Endothelial cell of umbilical vein (primary cell): ENCODE measurements around the gene LRCH1. TPM values are rescaled to one million over a fixed set of nuclear protein-coding genes. Genes with fewer than 3 reads are reported as not detected.

Experiments
- BruUV-seq: library from RNA; stranded (reverse); fragments of 400-500 nt; replicated peaks from 2 replicates; lab custom pipeline; 2021; lab: Mats Ljungman, UMichigan
- CTCF ChIA-PET: fragments of 300-600, 350-600 bp; sonication (Branson Sonifier 250); formaldehyde crosslinking; loops from one replicate; lab custom pipeline; 2021; ENCODE audit warnings: antibody characterized with exemption, inconsistent platforms; lab: Charles Lee
- POLR2A ChIA-PET: fragments of 300-600, 350-600 bp; sonication (Branson Sonifier 250); formaldehyde crosslinking; loops from one replicate; lab custom pipeline; 2021; ENCODE audit warnings: antibody characterized with exemption, inconsistent platforms; lab: Charles Lee
- DNase-seq: peaks from one replicate; pipeline ENCODE4 v3.0.0-alpha.2; 2011; ENCODE audit warnings: low read depth, low spot score
- FAIRE-seq: peaks from 2 replicates; lab custom pipeline; 2011; peaks lifted over from hg19 to GRCh38; lab: Jason Lieb, UNC
- H2AFZ ChIP-seq: 2 replicates; pipeline ENCODE4 v1.6.0; 2012; ENCODE audit warnings: low read depth, low read length, control low read depth, inconsistent platforms
- H3K27ac ChIP-seq: 2 replicates; pipeline ENCODE4 v1.5.1; 2011; ENCODE audit warnings: low read depth, mild to moderate bottlenecking, control low read depth, low read length, moderate library complexity; ENCODE audit not compliant: insufficient read depth
- H3K27me3 ChIP-seq, 2 experiments: 2 replicates each; pipeline versions ENCODE4 v1.6.0 to v1.6.1; 2011; ENCODE audit warnings: low read length in 2 of 2, mixed read lengths in 1 of 2; ENCODE audit not compliant: control insufficient read depth in 2 of 2, insufficient read depth in 2 of 2
- H3K36me3 ChIP-seq, 2 experiments: 2 replicates in 1 of 2; 3 replicates in 1 of 2; pipeline ENCODE4 v1.5.1; 2011; ENCODE audit warnings: low read length in 2 of 2, mild to moderate bottlenecking in 1 of 2, moderate library complexity in 1 of 2; ENCODE audit not compliant: control insufficient read depth in 2 of 2, insufficient read depth in 2 of 2; ENCODE audit errors: extremely low read depth in 1 of 2
- H3K4me1 ChIP-seq: 3 replicates; pipeline ENCODE4 v1.5.1; 2011; ENCODE audit warnings: mild to moderate bottlenecking, low read length; ENCODE audit not compliant: control insufficient read depth, insufficient read depth; ENCODE audit errors: extremely low read depth
- H3K4me2 ChIP-seq: 2 replicates; pipeline ENCODE4 v1.6.1; 2011; ENCODE audit warnings: low read length, control low read depth, mixed read lengths; ENCODE audit not compliant: insufficient read depth
- H3K4me3 ChIP-seq, 3 experiments: fragments of 200-600 bp in 1 of 3; sonication (generic), shearing (Covaris generic) in 1 of 3; replicated peaks in 1 of 3; 2 replicates each; pipeline ENCODE4 v1.5.1; 2011 to 2016; ENCODE audit warnings: control low read depth in 3 of 3, low read length in 3 of 3, mild to moderate bottlenecking in 2 of 3, inconsistent platforms in 1 of 3, low read depth in 1 of 3, moderate library complexity in 1 of 3; ENCODE audit not compliant: insufficient read depth in 1 of 3
- H3K79me2 ChIP-seq: 2 replicates; pipeline ENCODE4 v1.6.0; 2012; ENCODE audit warnings: low read length, inconsistent platforms; ENCODE audit not compliant: control insufficient read depth, insufficient read depth
- H3K9ac ChIP-seq: replicated peaks from 2 replicates; pipeline ENCODE3; 2011; ENCODE audit warnings: low read length, control low read depth; ENCODE audit not compliant: insufficient read depth; ENCODE audit errors: extremely low read depth
- H3K9me1 ChIP-seq: replicated peaks from 3 replicates; pipeline ENCODE4 v1.6.0; 2011; ENCODE audit warnings: mild to moderate bottlenecking, low read length; ENCODE audit not compliant: control insufficient read depth, insufficient read depth; ENCODE audit errors: extremely low read depth
- H3K9me3 ChIP-seq: replicated peaks from 2 replicates; pipeline ENCODE4 v1.5.1; 2012; ENCODE audit warnings: low read length, inconsistent platforms; ENCODE audit not compliant: control insufficient read depth, insufficient read depth
- H4K20me1 ChIP-seq: replicated peaks from 2 replicates; pipeline ENCODE3; 2011; ENCODE audit warnings: mild to moderate bottlenecking, low read length; ENCODE audit not compliant: control insufficient read depth, insufficient read depth; ENCODE audit errors: extremely low read depth
- CTCF ChIP-seq, 2 donors: IDR thresholded peaks; 1 replicate in 1 of 2; 2 replicates in 1 of 2; pipeline ENCODE4 v1.5.1; 2011; ENCODE audit warnings: low read length in 2 of 2, mild to moderate bottlenecking in 2 of 2, moderate library complexity in 2 of 2, control low read depth in 1 of 2, inconsistent platforms in 1 of 2, low read depth in 1 of 2; ENCODE audit not compliant: insufficient read depth in 1 of 2; ENCODE audit errors: extremely low read depth in 1 of 2
- EZH2 ChIP-seq: IDR thresholded peaks from 2 replicates; pipeline ENCODE4 v1.6.1; 2012; ENCODE audit warnings: borderline replicate concordance, low read depth, mild to moderate bottlenecking, moderate library complexity, low read length, inconsistent platforms; ENCODE audit not compliant: severe bottlenecking
- FOS ChIP-seq: IDR thresholded peaks from 2 replicates; pipeline ENCODE4 v1.6.1; 2011; ENCODE audit warnings: mild to moderate bottlenecking, low read length, moderate library complexity, borderline replicate concordance; ENCODE audit not compliant: insufficient read depth
- GATA2 ChIP-seq: IDR thresholded peaks from 2 replicates; pipeline ENCODE4 v1.7.0; 2011; ENCODE audit warnings: low read depth, mild to moderate bottlenecking, moderate library complexity, mixed read lengths, low read length; ENCODE audit not compliant: insufficient read length, insufficient read depth
- JUN ChIP-seq: IDR thresholded peaks from 2 replicates; pipeline ENCODE4 v1.6.1; 2011; ENCODE audit warnings: borderline replicate concordance, low read depth; ENCODE audit not compliant: insufficient read length, insufficient read depth
- MAX ChIP-seq: IDR thresholded peaks from 2 replicates; pipeline ENCODE4 v1.6.1; 2011; ENCODE audit not compliant: insufficient read depth, insufficient read length
- MYC ChIP-seq: IDR thresholded peaks from one replicate; pipeline ENCODE4 v1.6.1; 2011; ENCODE audit warnings: mild to moderate bottlenecking, low read depth, low read length
- POLR2A ChIP-seq: IDR thresholded peaks from 2 replicates; pipeline ENCODE4 v1.6.1; 2012; ENCODE audit warnings: low read depth, mild to moderate bottlenecking, control low read depth, low read length
- POLR2AphosphoS5 ChIP-seq: IDR thresholded peaks from 2 replicates; pipeline ENCODE4 v1.6.1; 2012; ENCODE audit warnings: low read depth, mild to moderate bottlenecking, control low read depth, low read length, moderate library complexity; ENCODE audit not compliant: insufficient read depth
- dilution Hi-C: fragments of 300-500 bp; cut with MboI; formaldehyde crosslinking; loops from one replicate; pipeline ENCODE4 v1.15.0; 2019; ENCODE audit warnings: low sequenced_read_pairs; ENCODE audit not compliant: extremely low pct_ligation_motif_present
- intact Hi-C: fragments of 100-400 bp; cut with micrococcal nuclease; formaldehyde crosslinking; loops from one replicate; pipeline ENCODE4 v1.10.0; 2022
- polyA plus RNA-seq, 4 experiments: library from polyadenylated mRNA; depleted of rRNA in 3 of 4; stranded (reverse) in 3 of 4; unstranded in 1 of 4; fragments of >200 nt; gene quantifications; 2 replicates each; pipeline versions ENCODE4 v1.2.1 to v1.2.3, GENCODE V29; 2011 to 2012; ENCODE audit warnings: missing spikeins in 1 of 4
- total RNA-seq: library from RNA; stranded (reverse); gene quantifications from 2 replicates; pipeline ENCODE4 v1.2.3, GENCODE V29; 2021

The LRCH1 gene
- total and polyA plus RNA-seq, 2 donors (not counting 3 experiments of a cell fraction or from before 2014, with no cell fraction given): 5.4 to 16.5 TPM

DNA sequence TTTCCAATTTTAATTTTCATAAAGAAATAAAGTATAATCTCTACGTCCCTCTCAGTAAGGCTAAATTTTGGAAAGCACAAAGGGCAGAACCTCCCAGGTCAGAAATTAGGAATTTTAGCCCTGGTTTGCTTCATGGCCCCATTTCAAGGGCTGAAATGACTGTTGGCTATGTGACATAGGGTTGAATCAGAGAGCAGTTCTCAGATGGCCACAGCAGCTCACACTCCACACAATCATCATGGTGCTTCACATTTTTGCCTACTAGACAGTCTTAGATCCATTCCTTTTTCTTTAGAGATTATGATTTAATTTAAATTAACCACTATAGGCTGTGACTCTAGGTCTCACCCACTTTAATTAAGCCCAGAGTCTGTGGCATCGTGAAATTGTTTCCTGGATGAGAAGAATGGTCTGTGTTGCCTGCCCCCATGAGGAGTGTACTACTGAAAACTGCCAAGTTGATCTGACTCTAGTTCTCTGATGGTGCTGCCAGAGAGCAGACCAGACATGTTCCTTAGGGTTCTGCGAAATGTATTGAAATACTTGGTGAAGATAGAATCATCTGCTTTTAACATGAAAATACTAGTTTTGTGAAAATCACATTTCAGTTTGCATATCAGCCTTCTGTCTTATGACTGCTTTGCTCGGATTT is 186.6 kb downstream of the LRCH1 start:
- DNase-seq (no peak), FAIRE-seq (no peak)
- no peaks in the 10 kb centered on the region for H3K79me2 ChIP-seq
- no peaks in the 10 kb centered on the region for H3K9me3 ChIP-seq
- no peak overlapping the region for H3K9ac ChIP-seq
- no peaks in the 10 kb centered on the region for H3K4me1 ChIP-seq
- H3K9me1 ChIP-seq: no peaks in the 10 kb centered on the region
- CTCF ChIA-PET: no interaction called here
- H3K36me3 ChIP-seq: peaks cover 1 to 6% of the 10 kb centered on the region in 2 experiments
- no peak overlapping the region for H2AFZ ChIP-seq
- no TSS peak for BruUV-seq
- H3K27ac ChIP-seq: no peak overlapping the region
- TF ChIP-seq JUN (no peak), FOS (no peak), MYC (no peak), POLR2AphosphoS5 (no peak), GATA2 (no peak), MAX (no peak), POLR2A (no peak), EZH2 (no peak), CTCF (IDR thresholded peaks at IDR 0.05; ENCODE audit: extremely low read depth in 1 of 2, insufficient read depth in 1 of 2, low read depth in 1 of 2, low read length in 2 of 2) (no peak)
- no peak overlapping the region for H3K4me2 ChIP-seq
- POLR2A ChIA-PET: no interaction called here
- no peaks in the 10 kb centered on the region for H3K27me3 ChIP-seq
- intact Hi-C loops: no loop called here
- dilution Hi-C loops: no loop called here
- no peak overlapping the region for H3K4me3 ChIP-seq
- H4K20me1 ChIP-seq: no peaks in the 10 kb centered on the region
